ENCODE data around the gene IZUMO1R. TPM values are rescaled to one million over a fixed set of nuclear protein-coding genes. Genes with fewer than 3 reads are reported as not detected.

IZUMO1R gene
- polyA plus RNA-seq, 1 of the 3 experiments (the other 2 are of a cell fraction) = 0.43 TPM

DNA sequence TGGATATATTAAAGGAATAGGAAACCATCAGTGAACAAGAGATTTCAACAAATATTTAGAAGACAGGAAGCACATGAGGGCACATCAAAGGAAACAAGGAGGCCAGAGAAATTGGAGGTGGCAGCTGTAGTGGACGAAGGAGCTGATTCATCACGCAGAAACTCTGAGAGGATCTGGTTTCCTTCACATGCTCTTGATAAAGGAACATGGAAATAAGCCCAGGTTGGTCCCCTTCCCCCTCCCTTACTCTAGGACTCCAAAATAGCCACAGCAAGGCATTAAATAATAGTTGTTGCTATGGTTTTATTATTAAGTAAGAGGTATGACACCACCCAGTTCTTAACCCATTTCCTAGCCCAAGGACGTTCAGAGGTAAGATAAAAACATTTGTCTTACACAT lies 11.3 kb downstream of the IZUMO1R start (continued):
- peak; percentile 55; the same call in 1 of the 2 replicates for TF ChIP-seq RXRA (IDR thresholded peaks at IDR 0.05; ENCODE audit: borderline replicate concordance, low read depth)
- TF ChIP-seq, protein P1, sequence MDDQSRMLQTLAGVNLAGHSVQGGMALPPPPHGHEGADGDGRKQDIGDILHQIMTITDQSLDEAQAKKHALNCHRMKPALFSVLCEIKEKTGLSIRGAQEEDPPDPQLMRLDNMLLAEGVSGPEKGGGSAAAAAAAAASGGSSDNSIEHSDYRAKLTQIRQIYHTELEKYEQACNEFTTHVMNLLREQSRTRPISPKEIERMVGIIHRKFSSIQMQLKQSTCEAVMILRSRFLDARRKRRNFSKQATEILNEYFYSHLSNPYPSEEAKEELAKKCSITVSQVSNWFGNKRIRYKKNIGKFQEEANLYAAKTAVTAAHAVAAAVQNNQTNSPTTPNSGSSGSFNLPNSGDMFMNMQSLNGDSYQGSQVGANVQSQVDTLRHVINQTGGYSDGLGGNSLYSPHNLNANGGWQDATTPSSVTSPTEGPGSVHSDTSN (IDR thresholded peaks at IDR 0.05) = peak; percentile 96
- peak; percentile 73 for TF ChIP-seq POLR2AphosphoS5 (IDR thresholded peaks at IDR 0.05; ENCODE audit: low read depth, low read length)
- no peak for TF ChIP-seq MXI1 (IDR thresholded peaks at IDR 0.05; ENCODE audit: low read depth, low read length)
- no peak for TF ChIP-seq TAF1 (IDR thresholded peaks at IDR 0.05; ENCODE audit: borderline replicate concordance, low read depth, low read length)
- TF ChIP-seq, protein P2, sequence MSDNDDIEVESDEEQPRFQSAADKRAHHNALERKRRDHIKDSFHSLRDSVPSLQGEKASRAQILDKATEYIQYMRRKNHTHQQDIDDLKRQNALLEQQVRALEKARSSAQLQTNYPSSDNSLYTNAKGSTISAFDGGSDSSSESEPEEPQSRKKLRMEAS (IDR thresholded peaks at IDR 0.05; ENCODE audit: low read depth) = peak; percentile 40; the same call in 1 of the 2 replicates
- peak; percentile 99 for TF ChIP-seq TCF12 (IDR thresholded peaks at IDR 0.05)
- peak; percentile 71; the same call in 1 of the 2 replicates for TF ChIP-seq SIN3A (IDR thresholded peaks at IDR 0.05; ENCODE audit: borderline replicate concordance, low read depth, low read length)
- TF ChIP-seq CHD2 (IDR thresholded peaks at IDR 0.05; ENCODE audit: low read length, partially characterized antibody) = no peak
- TF ChIP-seq, protein P3, sequence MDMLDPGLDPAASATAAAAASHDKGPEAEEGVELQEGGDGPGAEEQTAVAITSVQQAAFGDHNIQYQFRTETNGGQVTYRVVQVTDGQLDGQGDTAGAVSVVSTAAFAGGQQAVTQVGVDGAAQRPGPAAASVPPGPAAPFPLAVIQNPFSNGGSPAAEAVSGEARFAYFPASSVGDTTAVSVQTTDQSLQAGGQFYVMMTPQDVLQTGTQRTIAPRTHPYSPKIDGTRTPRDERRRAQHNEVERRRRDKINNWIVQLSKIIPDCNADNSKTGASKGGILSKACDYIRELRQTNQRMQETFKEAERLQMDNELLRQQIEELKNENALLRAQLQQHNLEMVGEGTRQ (IDR thresholded peaks at IDR 0.05; ENCODE audit: borderline replicate concordance, low read depth, low read length) = no peak
- no peak for TF ChIP-seq SMC3 (IDR thresholded peaks at IDR 0.05; ENCODE audit: low read depth, low read length)
- no peak for TF ChIP-seq NRF1 (IDR thresholded peaks at IDR 0.05; ENCODE audit: low read depth, low read length)
- TF ChIP-seq, protein P4, sequence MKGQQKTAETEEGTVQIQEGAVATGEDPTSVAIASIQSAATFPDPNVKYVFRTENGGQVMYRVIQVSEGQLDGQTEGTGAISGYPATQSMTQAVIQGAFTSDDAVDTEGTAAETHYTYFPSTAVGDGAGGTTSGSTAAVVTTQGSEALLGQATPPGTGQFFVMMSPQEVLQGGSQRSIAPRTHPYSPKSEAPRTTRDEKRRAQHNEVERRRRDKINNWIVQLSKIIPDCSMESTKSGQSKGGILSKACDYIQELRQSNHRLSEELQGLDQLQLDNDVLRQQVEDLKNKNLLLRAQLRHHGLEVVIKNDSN (IDR thresholded peaks at IDR 0.05; ENCODE audit: borderline replicate concordance, low read depth) = no peak
- peak; percentile 98 for TF ChIP-seq JUND (IDR thresholded peaks at IDR 0.05)
- peak; percentile 15; the same call in 1 of the 2 replicates for TF ChIP-seq ELF1 (IDR thresholded peaks at IDR 0.05)
- TF ChIP-seq EP300 (IDR thresholded peaks at IDR 0.05; ENCODE audit: borderline replicate concordance in 1 of 2, low read depth in 1 of 2, low read length in 1 of 2) = peak; percentile 77 to 90
- TF ChIP-seq, protein P5, sequence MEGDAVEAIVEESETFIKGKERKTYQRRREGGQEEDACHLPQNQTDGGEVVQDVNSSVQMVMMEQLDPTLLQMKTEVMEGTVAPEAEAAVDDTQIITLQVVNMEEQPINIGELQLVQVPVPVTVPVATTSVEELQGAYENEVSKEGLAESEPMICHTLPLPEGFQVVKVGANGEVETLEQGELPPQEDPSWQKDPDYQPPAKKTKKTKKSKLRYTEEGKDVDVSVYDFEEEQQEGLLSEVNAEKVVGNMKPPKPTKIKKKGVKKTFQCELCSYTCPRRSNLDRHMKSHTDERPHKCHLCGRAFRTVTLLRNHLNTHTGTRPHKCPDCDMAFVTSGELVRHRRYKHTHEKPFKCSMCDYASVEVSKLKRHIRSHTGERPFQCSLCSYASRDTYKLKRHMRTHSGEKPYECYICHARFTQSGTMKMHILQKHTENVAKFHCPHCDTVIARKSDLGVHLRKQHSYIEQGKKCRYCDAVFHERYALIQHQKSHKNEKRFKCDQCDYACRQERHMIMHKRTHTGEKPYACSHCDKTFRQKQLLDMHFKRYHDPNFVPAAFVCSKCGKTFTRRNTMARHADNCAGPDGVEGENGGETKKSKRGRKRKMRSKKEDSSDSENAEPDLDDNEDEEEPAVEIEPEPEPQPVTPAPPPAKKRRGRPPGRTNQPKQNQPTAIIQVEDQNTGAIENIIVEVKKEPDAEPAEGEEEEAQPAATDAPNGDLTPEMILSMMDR (IDR thresholded peaks at IDR 0.05) = no peak

DNA sequence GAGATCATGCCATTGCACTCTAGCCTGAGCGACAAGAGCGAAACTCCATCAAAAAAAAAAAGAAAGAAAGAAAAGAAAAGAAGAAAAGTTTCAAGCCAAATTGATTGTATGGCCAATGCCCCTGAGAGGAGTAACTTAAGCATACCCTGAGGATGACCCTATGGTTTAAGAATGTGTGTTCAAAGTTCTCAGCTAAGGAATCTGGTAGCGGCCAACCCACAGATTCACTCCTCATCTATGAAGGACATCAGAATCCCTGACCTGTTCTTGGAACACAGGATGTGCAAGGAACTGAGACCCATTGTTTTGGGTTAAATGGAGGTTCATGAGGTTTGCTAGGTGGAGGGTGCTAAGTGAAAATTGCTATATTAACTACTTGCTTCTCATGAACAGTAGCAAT lies 18.1 kb downstream of the IZUMO1R start:
- Histone ChIP-seq H3K9me2 (no peaks in the 10 kb centered on the region), H3K27me3 (ENCODE audit: insufficient read depth) (no peaks in the 10 kb centered on the region), H3K4me1 (ENCODE audit: control insufficient read depth in 1 of 2, insufficient read depth in 2 of 2, low read depth in 1 of 2, low read length in 1 of 2) (no peaks in the 10 kb centered on the region), H3K79me2 (ENCODE audit: insufficient read depth) (no peaks in the 10 kb centered on the region), H3K27ac (ENCODE audit: low read depth in 2 of 2, low read length in 1 of 2) (no peak overlapping the region), H3K9ac (no peak overlapping the region), H3K9me3 (no peaks in the 10 kb centered on the region), H3K36me3 (replicated peaks in 1 of 2; ENCODE audit: control insufficient read depth in 1 of 2, insufficient read depth in 2 of 2, low read length in 1 of 2) (no peaks in the 10 kb centered on the region), H4K20me1 (ENCODE audit: insufficient read depth) (no peaks in the 10 kb centered on the region), H3K4me3 (ENCODE audit: low read depth in 2 of 2, low read length in 1 of 2) (no peak overlapping the region), H3K4me2 (no peak overlapping the region), H2AFZ (ENCODE audit: low read depth) (no peak overlapping the region), H3F3A (replicated peaks; ENCODE audit: insufficient read depth) (no peaks in the 10 kb centered on the region)
- ChIA-PET POLR2A (no interaction called here), CTCF (interaction anchor here (0.7 kb wide), 1 partner anchor 8 kb away, joined by 3 read pairs; no protein-coding TSS in a partner anchor)
- WGBS (ENCODE audit: low lambda C conversion rate) = 51% methylated on average over 3 of the region's 3 CpGs
- DNase-seq = no peak
- no peak for TF ChIP-seq TEAD4 (IDR thresholded peaks at IDR 0.05; ENCODE audit: borderline replicate concordance, insufficient read depth)
- no peak for TF ChIP-seq RFX5 (IDR thresholded peaks at IDR 0.05; ENCODE audit: low read length)
- TF ChIP-seq, protein P1 (IDR thresholded peaks at IDR 0.05) = no peak
- TF ChIP-seq POLR2AphosphoS5 (IDR thresholded peaks at IDR 0.05; ENCODE audit: low read depth, low read length) = no peak
- no peak for TF ChIP-seq RCOR1 (IDR thresholded peaks at IDR 0.05; ENCODE audit: low read length)
- TF ChIP-seq, protein P5 (IDR thresholded peaks at IDR 0.05) = no peak
